Cortex of kidney (tissue), 1 donor: ENCODE results near the gene TCP11.

Experiments used
- DNase-seq: peaks from one replicate; lab custom pipeline; 2025; lab: John Stamatoyannopoulos, UW

Gene TCP11

GRCh38 chr6:35141007-35141655 is at the start of gene TCP11:
Gene TCP11, minus strand, starts transcription at chr6:35141339. Its CDS starts 469 bp downstream, at chr6:35140870.
- DNase-seq, result no peak

- no peak for DNase-seq
Observed at GRCh38 chr6:35190306-35190705, 49.2 kb upstream of the TCP11 start.

- DNase-seq, result no peak
Observed at GRCh38 chr6:35188886-35189285, 47.7 kb upstream of the TCP11 start.

- no peak for DNase-seq
Observed at GRCh38 chr6:35186571-35186970, 45.4 kb upstream of the TCP11 start.

GRCh38 chr6:35185971-35186370 is 44.8 kb upstream of the TCP11 start:
- DNase-seq, result no peak

- no peak for DNase-seq
Observed at GRCh38 chr6:35185302-35185681, 44.2 kb upstream of the TCP11 start.

GRCh38 chr6:35184580-35185301 is 43.6 kb upstream of the TCP11 start:
- no peak for DNase-seq

GRCh38 chr6:35183935-35184334 is 42.8 kb upstream of the TCP11 start:
- no peak for DNase-seq

- no peak for DNase-seq
Observed at GRCh38 chr6:35183281-35183680, 42.1 kb upstream of the TCP11 start.

- DNase-seq, result no peak
Observed at GRCh38 chr6:35181933-35182612, 40.9 kb upstream of the TCP11 start.

- no peak for DNase-seq
Observed at GRCh38 chr6:35181308-35181932, 40.3 kb upstream of the TCP11 start.

GRCh38 chr6:35179901-35180535 is 38.9 kb upstream of the TCP11 start:
- DNase-seq, result no peak

GRCh38 chr6:35178932-35179832 is 38.0 kb upstream of the TCP11 start:
- DNase-seq, result no peak

- no peak for DNase-seq
Observed at GRCh38 chr6:35178012-35178411, 36.9 kb upstream of the TCP11 start.

- no peak for DNase-seq
Observed at GRCh38 chr6:35177596-35177995, 36.5 kb upstream of the TCP11 start.

- DNase-seq, result no peak
Observed at GRCh38 chr6:35177157-35177556, 36.0 kb upstream of the TCP11 start.

GRCh38 chr6:35176301-35177024 is 35.3 kb upstream of the TCP11 start:
- DNase-seq, result no peak

- no peak for DNase-seq
Observed at GRCh38 chr6:35174501-35174900, 33.4 kb upstream of the TCP11 start.

GRCh38 chr6:35174088-35174434 is 32.9 kb upstream of the TCP11 start:
- no peak for DNase-seq

GRCh38 chr6:35173427-35174087 is 32.4 kb upstream of the TCP11 start:
- DNase-seq, result no peak
